IMR-90 (cell line): ENCODE results near the gene BTBD6. TPM values are rescaled to one million over a fixed set of nuclear protein-coding genes. Genes with fewer than 3 reads are reported as not detected.

ENCODE experiments used
- ATAC-seq: fragments of 200-7000 bp; cut with Tn5 transposase; 2 replicates; pipeline ENCODE4 v1.9.1; 2020; ENCODE audit warnings: low read depth, mild to moderate bottlenecking, moderate library complexity
- BruUV-seq: library from RNA; stranded (reverse); fragments of 400-500 nt; replicated peaks from 2 replicates; lab custom pipeline; 2021; lab: Mats Ljungman, UMichigan
- CTCF ChIA-PET: fragments of 300-600 bp; formaldehyde crosslinking; extraction: SDS; loops from one replicate; lab custom pipeline; 2021; ENCODE audit warnings: antibody characterized with exemption; lab: Yijun Ruan, JAX
- POLR2A ChIA-PET: fragments of 300-600 bp; sonication (Branson Sonifier 250); formaldehyde crosslinking; loops from one replicate; lab custom pipeline; 2022; ENCODE audit warnings: antibody characterized with exemption; ENCODE audit not compliant: unreplicated experiment; lab: Charles Lee
- DNase-seq: peaks from one replicate; pipeline ENCODE4 v3.0.0; 2013
- H2AFZ ChIP-seq: replicated peaks from 2 replicates; pipeline ENCODE3; 2013; ENCODE audit warnings: low read length, mild to moderate bottlenecking; ENCODE audit not compliant: poor library complexity
- H2AK5ac ChIP-seq: 2 replicates; pipeline ENCODE4 v1.6.1; 2013; ENCODE audit warnings: low read depth, low read length, inconsistent platforms
- H2AK9ac ChIP-seq: replicated peaks from 2 replicates; pipeline ENCODE3; 2013; ENCODE audit warnings: mild to moderate bottlenecking, low read depth, low read length, moderate library complexity; ENCODE audit not compliant: poor library complexity
- H2BK120ac ChIP-seq: 2 replicates; pipeline ENCODE4 v1.6.1; 2013; ENCODE audit warnings: low read depth, low read length, inconsistent platforms
- H2BK15ac ChIP-seq: 3 replicates; pipeline ENCODE4 v1.6.1; 2013; ENCODE audit warnings: low read depth, low read length, inconsistent platforms
- H2BK20ac ChIP-seq: 2 replicates; pipeline ENCODE4 v1.6.1; 2013; ENCODE audit warnings: low read depth, mild to moderate bottlenecking, inconsistent platforms, low read length, moderate library complexity
- H2BK5ac ChIP-seq: 2 replicates; pipeline ENCODE4 v1.6.1; 2013; ENCODE audit warnings: mild to moderate bottlenecking, low read depth, low read length, inconsistent platforms; ENCODE audit not compliant: poor library complexity, severe bottlenecking
- H3K14ac ChIP-seq: replicated peaks from 2 replicates; pipeline ENCODE4 v1.6.1; 2013; ENCODE audit warnings: low read depth, low read length, inconsistent platforms
- H3K18ac ChIP-seq: 2 replicates; pipeline ENCODE4 v1.6.1; 2013; ENCODE audit warnings: low read depth, low read length, control low read depth
- H3K23ac ChIP-seq: 2 replicates; pipeline ENCODE4 v1.6.1; 2013; ENCODE audit warnings: low read depth, low read length, inconsistent platforms
- H3K27ac ChIP-seq: 2 replicates; pipeline ENCODE4 v1.5.1; 2013; ENCODE audit warnings: mild to moderate bottlenecking, control low read depth, low read length; ENCODE audit not compliant: insufficient read depth
- H3K27me3 ChIP-seq: 2 replicates; pipeline ENCODE4 v1.6.1; 2013; ENCODE audit warnings: low read length; ENCODE audit not compliant: control insufficient read depth, insufficient read depth
- H3K36me3 ChIP-seq: 2 replicates; pipeline ENCODE4 v1.6.1; 2013; ENCODE audit warnings: low read length, mixed read lengths; ENCODE audit not compliant: control insufficient read depth, insufficient read depth
- H3K4ac ChIP-seq: 2 replicates; pipeline ENCODE4 v1.6.1; 2013; ENCODE audit warnings: low read depth, low read length, inconsistent platforms
- H3K4me1 ChIP-seq: 2 replicates; pipeline ENCODE4 v1.6.1; 2013; ENCODE audit warnings: low read length, mixed read lengths; ENCODE audit not compliant: control insufficient read depth, insufficient read depth
- H3K4me2 ChIP-seq: 2 replicates; pipeline ENCODE4 v1.6.1; 2013; ENCODE audit warnings: low read depth, mild to moderate bottlenecking, control low read depth, low read length, moderate library complexity
- H3K4me3 ChIP-seq: 2 replicates; pipeline ENCODE4 v1.5.1; 2013; ENCODE audit warnings: low read depth, mild to moderate bottlenecking, control low read depth, low read length, moderate library complexity; ENCODE audit not compliant: insufficient read depth
- H3K56ac ChIP-seq: 2 replicates; pipeline ENCODE4 v1.6.1; 2013; ENCODE audit warnings: low read length, inconsistent platforms; ENCODE audit not compliant: insufficient read depth; ENCODE audit errors: extremely low read depth
- H3K79me1 ChIP-seq, 2 experiments: 2 replicates each; pipeline ENCODE4 v1.6.1; 2013; ENCODE audit warnings: low read length in 2 of 2, inconsistent platforms in 1 of 2, low read depth in 1 of 2
- H3K9ac ChIP-seq: 2 replicates; pipeline ENCODE4 v1.6.1; 2013; ENCODE audit warnings: low read depth, low read length, control low read depth
- H3K9me1 ChIP-seq: 2 replicates; pipeline ENCODE4 v1.6.1; 2013; ENCODE audit warnings: low read length, inconsistent platforms; ENCODE audit not compliant: insufficient read depth
- H3K9me3 ChIP-seq: 2 replicates; pipeline ENCODE4 v1.6.1; 2013; ENCODE audit warnings: low read length; ENCODE audit not compliant: control insufficient read depth, insufficient read depth
- H4K20me1 ChIP-seq: 2 replicates; pipeline ENCODE4 v1.6.1; 2013; ENCODE audit warnings: low read length, inconsistent platforms; ENCODE audit not compliant: insufficient read depth
- H4K5ac ChIP-seq: 2 replicates; pipeline ENCODE4 v1.6.1; 2013; ENCODE audit warnings: mild to moderate bottlenecking, low read depth, low read length, control low read depth
- H4K8ac ChIP-seq, 2 experiments: 2 replicates each; pipeline ENCODE4 v1.6.1; 2013; ENCODE audit warnings: low read depth in 2 of 2, low read length in 2 of 2, control low read depth in 1 of 2, inconsistent platforms in 1 of 2
- H4K91ac ChIP-seq: 2 replicates; pipeline ENCODE4 v1.6.1; 2013; ENCODE audit warnings: low read depth, low read length, inconsistent platforms; ENCODE audit not compliant: insufficient read depth
- BHLHE40 ChIP-seq: fragments of 150-350 bp; IDR thresholded peaks from 2 replicates; pipeline ENCODE4 v1.6.1; 2016; ENCODE audit warnings: mild to moderate bottlenecking, low read depth, low read length
- CEBPB ChIP-seq: IDR thresholded peaks from 2 replicates; pipeline ENCODE4 v1.6.1; 2012; ENCODE audit warnings: low read depth, low read length, improper control_type of control experiment
- CHD1 ChIP-seq: IDR thresholded peaks from 2 replicates; pipeline ENCODE4 v1.6.1; 2012; ENCODE audit warnings: low read depth, low read length, improper control_type of control experiment
- FOS ChIP-seq: fragments of 150-350 bp; IDR thresholded peaks from 2 replicates; pipeline ENCODE4 v1.6.1; 2016; ENCODE audit warnings: low read depth, low read length
- MAFK ChIP-seq: IDR thresholded peaks from 2 replicates; pipeline ENCODE4 v1.6.1; 2012; ENCODE audit warnings: low read depth, low read length, improper control_type of control experiment
- MAZ ChIP-seq: IDR thresholded peaks from 2 replicates; pipeline ENCODE4 v1.6.1; 2012; ENCODE audit warnings: low read depth, mild to moderate bottlenecking, low read length, improper control_type of control experiment, moderate library complexity, borderline replicate concordance
- NFE2L2 ChIP-seq: fragments of 150-350 bp; IDR thresholded peaks from 2 replicates; pipeline ENCODE4 v1.6.1; 2016; ENCODE audit warnings: low read depth, mild to moderate bottlenecking, low read length
- RAD21 ChIP-seq: IDR thresholded peaks from 2 replicates; pipeline ENCODE4 v1.6.1; 2012; ENCODE audit warnings: low read length, improper control_type of control experiment
- RCOR1 ChIP-seq: IDR thresholded peaks from 2 replicates; pipeline ENCODE4 v1.6.1; 2012; ENCODE audit warnings: mild to moderate bottlenecking, low read length, improper control_type of control experiment; ENCODE audit not compliant: insufficient replicate concordance
- SMC3 ChIP-seq: fragments of 150-350 bp; IDR thresholded peaks from 2 replicates; pipeline ENCODE4 v1.6.1; 2016; ENCODE audit warnings: low read depth, mild to moderate bottlenecking, antibody characterized with exemption, low read length, moderate library complexity
- WGBS, 2 experiments: methylation state at CpG; one replicate each; pipeline versions ENCODE4 v1.1.5 to v1.1.7; 2013; ENCODE audit warnings: missing lambda C conversion rate in 2 of 2; ENCODE audit not compliant: insufficient read length in 1 of 2; ENCODE audit errors: extremely low coverage in 2 of 2; 5-methylcytosine and 5-hydroxymethylcytosine counted together
- dilution Hi-C: fragments of 300-500 bp; cut with HindIII; formaldehyde crosslinking; loops from one replicate; pipeline ENCODE4 v1.14.3; 2018; ENCODE audit warnings: low sequenced_read_pairs; ENCODE audit not compliant: unreplicated experiment
- in situ Hi-C: fragments of 300-500 bp; cut with MboI; formaldehyde crosslinking; loops from 3 replicates; pipeline ENCODE4 v1.14.3; 2019; ENCODE audit warnings: low sequenced_read_pairs, inconsistent platforms, mixed read lengths
- intact Hi-C: fragments of 100-400 bp; cut with micrococcal nuclease; formaldehyde crosslinking; loops from 2 replicates; pipeline ENCODE4 v1.10.0; 2022
- polyA plus RNA-seq, 3 experiments: library from polyadenylated mRNA; depleted of rRNA; stranded (reverse); fragments of >200 nt; gene quantifications; 2 replicates each; pipeline ENCODE4 v1.2.3, GENCODE V29; 2012; ENCODE audit warnings: low replicate concordance in 1 of 3
- total RNA-seq: library from RNA; depleted of rRNA; stranded (reverse); fragments of >200 nt; gene quantifications from 2 replicates; pipeline ENCODE4 v1.2.3, GENCODE V29; 2012

Gene BTBD6
- total and polyA plus RNA-seq, 2 of the 4 experiments (the other 2 are of a cell fraction), result 33.9 to 43.9 TPM

GRCh38 chr14:105290621-105291346 is 42.5 kb downstream of the BTBD6 start:
- no peaks in the 10 kb centered on the region for H3K9me3 ChIP-seq
- no peak overlapping the region for H2BK20ac ChIP-seq
- H3K4me1 ChIP-seq, result peaks cover 6% of the 10 kb centered on the region
- H3K9ac ChIP-seq, result no peak overlapping the region
- H2BK15ac ChIP-seq, result no peak overlapping the region
- CTCF ChIA-PET, result no interaction called here
- peaks cover 14 to 64% of the 10 kb centered on the region in 2 experiments for H3K79me1 ChIP-seq
- TF ChIP-seq CEBPB, result no peak
- TF ChIP-seq CHD1, result no peak
- no peak for TF ChIP-seq BHLHE40
- TF ChIP-seq MAFK, result no peak
- TF ChIP-seq SMC3, result no peak
- no peak for TF ChIP-seq MAZ
- no peak for TF ChIP-seq RCOR1
- TF ChIP-seq FOS, result no peak
- TF ChIP-seq RAD21, result no peak
- TF ChIP-seq NFE2L2, result no peak
- POLR2A ChIA-PET, result no interaction called here
- no peak overlapping the region for H4K91ac ChIP-seq
- peaks cover 62% of the 10 kb centered on the region for H4K20me1 ChIP-seq
- H4K5ac ChIP-seq, result no peak overlapping the region
- H3K4ac ChIP-seq, result no peak overlapping the region
- BruUV-seq, result no TSS peak
- 73% methylated on average over 5 of the region's 13 CpGs; no CpG with 5 or more reads in 1 of the 2 experiments for WGBS, 2 experiments
- intact Hi-C loops (no loop called here), dilution Hi-C loops (no loop called here), in situ Hi-C loops (no loop called here)
- H3K4me3 ChIP-seq, result no peak overlapping the region
- no peak for ATAC-seq
- no peak overlapping the region for H2AK5ac ChIP-seq
- H3K27me3 ChIP-seq, result no peaks in the 10 kb centered on the region
- H2BK120ac ChIP-seq, result no peak overlapping the region
- no peak overlapping the region for H4K8ac ChIP-seq
- no peak overlapping the region for H3K27ac ChIP-seq
- no peak for DNase-seq
- H3K14ac ChIP-seq, result no peak overlapping the region
- H3K36me3 ChIP-seq, result peaks cover 3% of the 10 kb centered on the region
- H3K23ac ChIP-seq, result no peak overlapping the region
- H2AFZ ChIP-seq, result no peak overlapping the region
- no peak overlapping the region for H3K18ac ChIP-seq
- H3K9me1 ChIP-seq, result 0 out of 2 replicates have a peak, but pooled peaks cover 3% of the 10 kb centered on the region
- no peak overlapping the region for H3K4me2 ChIP-seq
- no peak overlapping the region for H3K56ac ChIP-seq
- no peak overlapping the region for H2AK9ac ChIP-seq
- H2BK5ac ChIP-seq, result no peak overlapping the region
